CD4-positive, CD25-positive, alpha-beta regulatory T cell (primary cell): ENCODE measurements around the gene CRISPLD2. TPM values are rescaled to one million over a fixed set of nuclear protein-coding genes. Genes with fewer than 3 reads are reported as not detected.

ENCODE experiments used
- ATAC-seq, 2 donors: fragments of 150-1000 bp; cut with Tn5 transposase; one replicate each; pipeline ENCODE4 v1.10.0; 2021; ENCODE audit warnings: low read depth in 2 of 2, moderate number of reproducible peaks in 2 of 2, moderate library complexity in 1 of 2
- DNase-seq, 3 donors: peaks; one replicate each; pipeline versions ENCODE4 v3.0.0 to v3.0.0-alpha.2; 2012 to 2022; ENCODE audit warnings: mixed read lengths in 1 of 3
- H3K27ac ChIP-seq: one replicate; pipeline ENCODE4 v1.7.0; 2013; ENCODE audit warnings: mild to moderate bottlenecking, low read length; ENCODE audit not compliant: insufficient read depth, poor library complexity, severe bottlenecking
- H3K27me3 ChIP-seq: one replicate; pipeline ENCODE4 v1.7.0; 2013; ENCODE audit warnings: low read length; ENCODE audit not compliant: control insufficient read depth, insufficient read depth
- H3K36me3 ChIP-seq: one replicate; pipeline ENCODE4 v1.7.0; 2013; ENCODE audit warnings: mild to moderate bottlenecking, low read length, moderate library complexity; ENCODE audit not compliant: control insufficient read depth, insufficient read depth
- H3K4me1 ChIP-seq: 2 replicates; pipeline ENCODE4 v1.7.0; 2013; ENCODE audit warnings: mild to moderate bottlenecking, low read length; ENCODE audit not compliant: insufficient read depth, control insufficient read depth, poor library complexity, severe bottlenecking
- H3K4me3 ChIP-seq: one replicate; pipeline ENCODE4 v1.7.0; 2013; ENCODE audit warnings: low read depth, mild to moderate bottlenecking, low read length, moderate library complexity
- H3K9me3 ChIP-seq, 2 experiments: 1 replicate in 1 of 2; 2 replicates in 1 of 2; pipeline ENCODE4 v1.7.0; 2013; ENCODE audit warnings: low read length in 2 of 2, mild to moderate bottlenecking in 1 of 2, moderate library complexity in 1 of 2; ENCODE audit not compliant: control insufficient read depth in 2 of 2
- H3K27ac Mint-ChIP-seq, 3 donors: one replicate each; pipeline ENCODE4 v1.8.0; 2020 to 2022; ENCODE audit warnings: mild to moderate bottlenecking in 3 of 3, mixed read lengths in 3 of 3, moderate library complexity in 2 of 3
- H3K27me3 Mint-ChIP-seq: one replicate; pipeline ENCODE4 v1.8.0; 2022; ENCODE audit warnings: mild to moderate bottlenecking, mixed read lengths
- H3K36me3 Mint-ChIP-seq: one replicate; pipeline ENCODE4 v1.8.0; 2020; ENCODE audit warnings: mixed read lengths
- H3K4me1 Mint-ChIP-seq, 4 donors: one replicate each; pipeline ENCODE4 v1.8.0; 2020 to 2022; ENCODE audit warnings: mixed read lengths in 4 of 4, mild to moderate bottlenecking in 1 of 4
- H3K4me3 Mint-ChIP-seq, 4 donors: one replicate each; pipeline ENCODE4 v1.8.0; 2020 to 2022; ENCODE audit warnings: mild to moderate bottlenecking in 4 of 4, mixed read lengths in 4 of 4, moderate library complexity in 3 of 4
- H3K9me3 Mint-ChIP-seq, 7 donors: one replicate each; pipeline ENCODE4 v1.8.0; 2020 to 2022; ENCODE audit warnings: mixed read lengths in 7 of 7, mild to moderate bottlenecking in 3 of 7, moderate library complexity in 2 of 7
- polyA plus RNA-seq, 4 donors: library from polyadenylated mRNA; unstranded; fragments of 300-500 nt; fragmentation: Illumina TruSeq; gene quantifications; one replicate each; pipeline ENCODE4 v1.2.3, GENCODE V29; 2021
- total RNA-seq: library from RNA; stranded (reverse); gene quantifications from one replicate; pipeline ENCODE4 v1.2.3, GENCODE V29; 2022

CRISPLD2 gene
- total and polyA plus RNA-seq, 5 donors from 2014 or later: 0.16 to 0.54 (median 0.30) TPM; not detected in 2

GRCh38 chr16:84823926-84824325 is 4.1 kb downstream of the CRISPLD2 start:
- no peaks in the 10 kb centered on the region for H3K27me3 ChIP-seq
- no peak for ATAC-seq

GRCh38 chr16:84825896-84826557 is 6.2 kb downstream of the CRISPLD2 start:
- Mint-ChIP-seq H3K4me1 (no peaks in the 10 kb centered on the region), H3K27ac (no peak overlapping the region), H3K36me3 (no peaks in the 10 kb centered on the region), H3K27me3 (peaks cover 20% of the 10 kb centered on the region), H3K4me3 (no peak overlapping the region), H3K9me3 (peaks cover 0 to 3% (median 0%) of the 10 kb centered on the region in 7 donors)
- no peak for DNase-seq
- H3K36me3 ChIP-seq: no peaks in the 10 kb centered on the region
- no peak for ATAC-seq
- H3K27ac ChIP-seq: no peak overlapping the region
- no peaks in the 10 kb centered on the region for H3K9me3 ChIP-seq
- no peaks in the 10 kb centered on the region for H3K27me3 ChIP-seq
- no peaks in the 10 kb centered on the region for H3K4me1 ChIP-seq
- H3K4me3 ChIP-seq: no peak overlapping the region

More at GRCh38 chr16:84823926-84824325, 4.1 kb downstream of the CRISPLD2 start:
- Mint-ChIP-seq H3K36me3 (no peaks in the 10 kb centered on the region), H3K9me3 (peaks cover 0 to 3% (median 0%) of the 10 kb centered on the region in 7 donors), H3K4me3 (no peak overlapping the region), H3K27ac (no peak overlapping the region), H3K4me1 (peaks cover 0 to 9% (median 4%) of the 10 kb centered on the region in 4 donors), H3K27me3 (peaks cover 32% of the 10 kb centered on the region)
- peaks cover 8% of the 10 kb centered on the region for H3K4me1 ChIP-seq
- no peak overlapping the region for H3K27ac ChIP-seq
- no peaks in the 10 kb centered on the region for H3K36me3 ChIP-seq
- no peaks in the 10 kb centered on the region for H3K9me3 ChIP-seq
- no peak overlapping the region for H3K4me3 ChIP-seq
- DNase-seq: no peak

GRCh38 chr16:84826558-84826941 is 6.8 kb downstream of the CRISPLD2 start:
- Histone ChIP-seq H3K27me3 (no peaks in the 10 kb centered on the region), H3K27ac (no peak overlapping the region), H3K4me1 (no peaks in the 10 kb centered on the region), H3K9me3 (no peaks in the 10 kb centered on the region), H3K36me3 (no peaks in the 10 kb centered on the region), H3K4me3 (no peak overlapping the region)
- Mint-ChIP-seq H3K4me1 (no peaks in the 10 kb centered on the region), H3K9me3 (peaks cover 0 to 3% (median 0%) of the 10 kb centered on the region in 7 donors), H3K27me3 (peaks cover 14% of the 10 kb centered on the region), H3K36me3 (no peaks in the 10 kb centered on the region), H3K27ac (no peak overlapping the region), H3K4me3 (no peak overlapping the region)
- DNase-seq: no peak
- ATAC-seq: no peak

GRCh38 chr16:84827131-84827574 is 7.4 kb downstream of the CRISPLD2 start:
- H3K4me1 ChIP-seq: no peaks in the 10 kb centered on the region
- H3K9me3 ChIP-seq: no peaks in the 10 kb centered on the region
- peaks cover 15% of the 10 kb centered on the region for H3K27me3 Mint-ChIP-seq
- ATAC-seq (no peak), DNase-seq (no peak)
- H3K9me3 Mint-ChIP-seq: peaks cover 0 to 3% (median 0%) of the 10 kb centered on the region in 7 donors
- H3K4me1 Mint-ChIP-seq: no peaks in the 10 kb centered on the region
- H3K36me3 Mint-ChIP-seq: no peaks in the 10 kb centered on the region
- no peaks in the 10 kb centered on the region for H3K27me3 ChIP-seq
- no peak overlapping the region for H3K27ac Mint-ChIP-seq
- no peak overlapping the region for H3K4me3 Mint-ChIP-seq
- no peaks in the 10 kb centered on the region for H3K36me3 ChIP-seq
- H3K4me3 ChIP-seq: no peak overlapping the region
- no peak overlapping the region for H3K27ac ChIP-seq

- peaks cover 0 to 3% (median 0%) of the 10 kb centered on the region in 7 donors for H3K9me3 Mint-ChIP-seq
- ATAC-seq: no peak
Observed at GRCh38 chr16:84827897-84828296, 8.1 kb downstream of the CRISPLD2 start.

GRCh38 chr16:84828322-84828721 is 8.5 kb downstream of the CRISPLD2 start:
- H3K4me1 Mint-ChIP-seq: no peaks in the 10 kb centered on the region
- Histone ChIP-seq H3K9me3 (no peaks in the 10 kb centered on the region), H3K4me1 (no peaks in the 10 kb centered on the region), H3K27me3 (no peaks in the 10 kb centered on the region), H3K27ac (no peak overlapping the region), H3K4me3 (no peak overlapping the region), H3K36me3 (no peaks in the 10 kb centered on the region)
- no peak for ATAC-seq
- H3K27me3 Mint-ChIP-seq: peaks cover 16% of the 10 kb centered on the region
- no peak for DNase-seq
- H3K36me3 Mint-ChIP-seq: no peaks in the 10 kb centered on the region
- no peaks in the 10 kb centered on the region for H3K9me3 Mint-ChIP-seq
- no peak overlapping the region for H3K27ac Mint-ChIP-seq
- H3K4me3 Mint-ChIP-seq: no peak overlapping the region

More at GRCh38 chr16:84827897-84828296, 8.1 kb downstream of the CRISPLD2 start:
- Histone ChIP-seq H3K4me3 (no peak overlapping the region), H3K4me1 (no peaks in the 10 kb centered on the region), H3K36me3 (no peaks in the 10 kb centered on the region), H3K27me3 (no peaks in the 10 kb centered on the region), H3K9me3 (no peaks in the 10 kb centered on the region), H3K27ac (no peak overlapping the region)
- DNase-seq: no peak
- Mint-ChIP-seq H3K27ac (no peak overlapping the region), H3K36me3 (no peaks in the 10 kb centered on the region), H3K27me3 (peaks cover 19% of the 10 kb centered on the region), H3K4me1 (no peaks in the 10 kb centered on the region), H3K4me3 (peak overlapping the region in 1 of 4 donors; percentile 27)

GRCh38 chr16:84829168-84829965 is 9.6 kb downstream of the CRISPLD2 start:
- H3K27ac ChIP-seq: no peak overlapping the region
- no peaks in the 10 kb centered on the region for H3K9me3 ChIP-seq
- Mint-ChIP-seq H3K9me3 (no peaks in the 10 kb centered on the region), H3K4me1 (no peaks in the 10 kb centered on the region), H3K4me3 (no peak overlapping the region), H3K36me3 (no peaks in the 10 kb centered on the region), H3K27me3 (peaks cover 15% of the 10 kb centered on the region), H3K27ac (no peak overlapping the region)
- H3K4me3 ChIP-seq: no peak overlapping the region
- DNase-seq (no peak), ATAC-seq (no peak)
- H3K27me3 ChIP-seq: no peaks in the 10 kb centered on the region
- no peaks in the 10 kb centered on the region for H3K36me3 ChIP-seq
- H3K4me1 ChIP-seq: no peaks in the 10 kb centered on the region
